Left forelimb (tissue), 1 donor: ENCODE results near the gene NINJ1.

Experiments used
- DNase-seq: peaks from one replicate; pipeline ENCODE4 v3.0.0-alpha.2; 2018; ENCODE audit warnings: low spot score

Gene NINJ1

GRCh38 chr9:93132287-93132927 lies 1.6 kb downstream of the NINJ1 start:
- no peak for DNase-seq

GRCh38 chr9:93131599-93132286 lies 2.3 kb downstream of the NINJ1 start:
- DNase-seq, result no peak

- no peak for DNase-seq
These were observed 3.1 kb downstream of the NINJ1 start for GRCh38 chr9:93130861-93131481.

GRCh38 chr9:93129691-93130500 lies 4.2 kb downstream of the NINJ1 start:
- no peak for DNase-seq

- DNase-seq, result peak; percentile 64
These were observed 4.8 kb downstream of the NINJ1 start for GRCh38 chr9:93129286-93129685.

- no peak for DNase-seq
These were observed 5.3 kb downstream of the NINJ1 start for GRCh38 chr9:93128715-93129224.

GRCh38 chr9:93128011-93128714 lies 5.9 kb downstream of the NINJ1 start:
- no peak for DNase-seq

GRCh38 chr9:93127395-93127911 lies 6.6 kb downstream of the NINJ1 start:
- no peak for DNase-seq

DNA sequence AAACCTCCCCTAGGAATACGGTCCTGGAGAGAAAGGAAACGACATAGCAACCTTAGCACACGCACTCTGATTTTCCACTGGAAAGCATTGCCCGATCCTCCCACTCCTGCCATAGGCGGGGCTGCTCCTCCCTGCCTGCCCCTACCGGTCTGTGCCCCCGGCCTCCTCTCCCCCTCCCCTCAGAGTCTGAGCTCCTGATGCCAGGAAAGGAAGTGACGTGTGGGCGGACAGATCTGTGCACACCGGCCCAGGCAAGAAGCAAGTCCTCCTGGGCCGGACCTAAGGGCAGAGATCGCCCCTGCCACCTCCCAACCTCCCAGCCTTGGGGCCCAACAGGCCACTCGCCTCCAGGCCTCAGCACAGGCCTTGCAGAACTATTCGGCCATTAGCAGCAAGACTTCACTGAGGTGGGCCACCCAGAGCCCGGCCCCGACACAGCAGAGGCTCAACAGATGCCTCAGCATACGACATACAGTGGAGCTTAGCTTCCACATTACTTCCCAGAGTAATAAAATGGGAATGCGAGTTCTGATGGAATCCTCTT lies 7.2 kb downstream of the NINJ1 start:
- DNase-seq, result peak; percentile 66

- no peak for DNase-seq
These were observed 7.8 kb downstream of the NINJ1 start for GRCh38 chr9:93126151-93126781.

DNA sequence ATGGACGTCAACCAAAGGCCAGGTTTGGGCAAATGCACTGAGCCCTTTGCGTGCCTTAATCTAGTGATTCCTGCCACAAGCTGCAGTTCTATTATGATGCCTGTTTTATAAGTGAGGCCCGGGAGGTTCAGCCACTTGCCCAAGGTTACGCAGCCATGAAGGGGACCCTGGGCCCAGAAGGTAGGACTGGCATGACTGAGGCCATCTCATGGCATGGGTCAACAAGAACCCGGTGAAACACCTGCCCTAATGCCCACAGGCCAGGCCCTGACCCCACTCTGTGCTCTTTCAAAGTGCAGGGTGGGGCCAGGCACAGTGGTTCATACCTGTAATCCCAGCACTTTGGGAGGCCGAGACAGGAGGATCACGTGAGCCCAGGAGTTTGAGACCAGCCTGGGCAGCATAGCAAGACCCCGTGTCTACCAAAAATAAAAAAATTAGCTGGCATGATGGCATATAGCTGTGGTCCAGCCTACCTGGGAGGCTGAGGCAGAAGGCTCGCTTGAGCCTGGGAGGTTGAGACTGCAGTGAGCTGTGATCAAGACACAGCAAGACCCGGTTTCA lies 8.6 kb downstream of the NINJ1 start:
- no peak for DNase-seq

- DNase-seq, result peak; percentile 64
These were observed 9.3 kb downstream of the NINJ1 start for GRCh38 chr9:93124793-93125192.

DNA sequence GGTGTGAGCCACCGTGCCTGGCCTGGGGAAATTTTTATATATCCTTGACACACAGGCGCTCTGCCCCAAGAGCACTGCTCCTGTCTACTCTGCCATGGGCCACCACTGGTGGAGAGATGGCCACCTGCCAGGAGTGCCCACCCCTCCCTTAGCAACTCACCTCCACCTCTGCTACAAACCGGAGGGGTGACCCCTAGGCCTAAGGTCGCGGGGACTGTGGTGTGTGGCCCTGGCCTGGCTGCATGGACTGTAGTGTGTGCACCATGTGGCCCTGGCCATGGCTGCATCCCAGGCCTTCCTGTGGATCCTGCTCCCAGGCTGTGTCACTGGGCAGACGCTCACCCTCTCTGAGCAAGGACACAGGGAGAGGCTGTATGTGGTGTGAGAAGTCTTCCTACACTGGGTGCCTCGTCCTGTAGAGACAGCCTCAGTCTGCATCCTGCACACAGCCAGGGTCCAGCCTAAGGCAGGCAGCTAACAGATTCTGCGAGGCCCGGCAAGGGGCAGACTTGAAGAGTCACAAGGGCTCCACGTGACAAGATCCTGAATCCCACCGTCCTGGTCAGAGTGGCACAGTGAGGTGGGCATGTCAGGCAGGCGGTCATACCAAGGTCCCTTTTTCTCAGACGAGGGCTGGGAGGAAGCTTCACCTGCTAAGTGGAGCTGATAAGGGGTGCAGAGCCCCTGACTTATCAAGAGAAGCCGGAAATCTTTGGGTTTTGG lies 10.3 kb downstream of the NINJ1 start:
- no peak for DNase-seq

GRCh38 chr9:93122721-93123221 lies 11.3 kb downstream of the NINJ1 start:
- DNase-seq, result no peak

- no peak for DNase-seq
These were observed 12.5 kb downstream of the NINJ1 start for GRCh38 chr9:93121316-93122241.

- no peak for DNase-seq
These were observed 13.2 kb downstream of the NINJ1 start for GRCh38 chr9:93120846-93121315.

DNA sequence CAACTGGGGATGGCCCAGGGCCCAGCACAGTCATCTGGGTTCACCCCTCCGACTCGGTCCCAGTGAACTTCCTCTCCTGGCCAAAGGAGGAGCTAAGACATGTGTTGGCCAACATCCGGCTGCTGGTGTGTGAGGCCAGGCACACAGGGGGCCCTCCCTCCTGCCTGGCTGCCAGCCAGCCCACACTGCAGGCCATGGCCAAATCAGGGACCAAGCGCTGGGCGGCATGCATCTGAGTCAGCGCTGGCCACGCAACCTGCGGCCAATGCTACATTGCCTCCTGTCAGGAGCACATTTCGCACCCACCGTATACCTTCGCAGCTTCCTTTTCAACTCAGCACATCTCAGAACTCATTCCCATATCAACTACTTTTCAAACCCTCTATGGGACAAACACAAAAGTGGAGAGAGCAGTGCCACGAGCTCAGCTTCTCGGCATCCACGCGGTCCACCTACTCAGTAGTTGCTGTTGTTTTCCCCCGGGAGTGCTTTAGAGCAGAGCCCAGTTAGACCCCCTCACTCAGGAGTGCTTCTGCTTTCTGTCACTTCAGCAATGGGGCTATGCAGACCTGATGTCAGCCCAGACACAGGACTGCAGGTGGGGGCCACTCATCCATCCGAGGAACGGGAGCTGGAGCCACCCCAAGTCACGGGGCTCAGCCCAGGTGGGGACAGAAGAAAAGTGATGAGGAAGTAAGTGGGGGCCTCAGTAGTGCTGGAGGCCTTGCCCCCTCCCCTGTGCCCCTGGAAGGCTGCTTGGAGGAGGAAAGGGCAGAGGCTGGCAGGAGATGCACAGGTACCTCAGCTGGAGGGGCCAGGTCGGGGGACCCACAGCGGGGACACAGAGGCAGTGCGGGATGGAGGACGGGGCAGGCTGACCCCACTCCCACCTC lies 13.9 kb downstream of the NINJ1 start:
- DNase-seq, result peak; percentile 70
